SKM-1 (cell line): ENCODE results near the gene UBL3.

Experiments
- DNase-seq: peaks from one replicate; lab custom pipeline; 2025; ENCODE audit not compliant: unreplicated experiment; lab: John Stamatoyannopoulos, UW

Gene UBL3

DNA sequence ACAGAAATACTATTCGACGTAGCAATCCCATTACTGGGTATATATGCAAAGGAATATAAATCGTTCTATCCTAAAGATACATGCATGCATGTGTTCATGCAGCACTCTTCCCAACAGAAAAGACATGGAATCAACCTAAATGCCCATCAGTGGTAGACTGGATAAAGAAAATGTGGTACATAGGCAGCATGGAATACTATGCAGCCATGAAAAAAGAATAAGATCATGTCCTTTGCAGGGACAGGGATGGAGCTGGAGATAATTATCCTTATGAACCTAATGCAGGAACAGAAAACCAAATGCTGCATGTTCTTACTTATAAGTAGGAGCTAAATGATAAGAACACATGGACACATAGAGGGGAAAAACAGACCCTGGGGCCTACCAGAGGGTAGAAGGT is 89.3 kb downstream of the UBL3 start:
- DNase-seq: no peak

DNA sequence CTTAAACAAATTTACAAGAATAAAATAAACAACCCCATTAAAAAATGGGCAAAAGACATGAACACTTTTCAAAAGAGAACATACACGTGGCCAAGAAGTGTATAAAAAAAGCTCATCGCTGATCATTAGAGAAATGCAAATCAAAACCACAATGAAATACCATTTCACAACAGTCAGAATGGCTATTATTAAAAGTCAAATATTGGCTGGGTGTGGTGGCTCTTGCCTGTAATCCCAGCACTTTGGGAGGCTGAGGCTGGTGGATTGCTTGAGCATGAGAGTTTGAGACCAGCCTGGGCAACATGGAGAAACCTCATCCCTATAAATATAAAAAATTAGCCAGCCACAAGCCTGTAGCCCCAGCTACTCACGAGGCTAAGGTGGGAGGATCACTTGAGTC is 89.9 kb downstream of the UBL3 start:
- no peak for DNase-seq

DNA sequence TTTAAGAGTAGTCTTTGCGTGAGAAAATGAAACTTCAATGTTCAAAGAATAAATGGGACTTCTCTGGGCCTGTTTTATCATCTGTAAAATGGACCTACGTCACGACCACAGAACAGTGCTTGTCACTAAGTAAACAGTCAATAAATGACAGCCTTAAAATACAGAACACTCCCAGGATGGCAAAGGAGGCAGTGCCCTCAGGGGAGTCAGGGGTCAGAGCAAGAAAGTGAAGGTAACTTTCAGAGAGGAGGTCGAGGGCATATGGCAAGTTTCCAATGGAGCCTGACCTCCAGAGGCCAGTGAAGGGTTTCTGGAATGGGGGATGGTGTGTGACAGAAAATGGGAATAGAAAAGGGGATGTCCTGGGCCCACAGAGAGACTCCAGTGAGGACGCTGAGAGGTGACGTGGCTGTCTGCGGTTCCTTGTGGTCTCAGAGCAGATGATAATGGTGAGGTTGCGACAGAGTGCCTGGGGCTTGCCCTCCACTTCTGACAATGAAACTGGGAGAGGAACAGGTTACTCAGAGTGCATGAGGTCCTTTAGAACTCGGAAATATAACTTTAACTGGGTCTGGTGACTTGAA is 91.8 kb downstream of the UBL3 start:
- DNase-seq: peak; percentile 98

DNA sequence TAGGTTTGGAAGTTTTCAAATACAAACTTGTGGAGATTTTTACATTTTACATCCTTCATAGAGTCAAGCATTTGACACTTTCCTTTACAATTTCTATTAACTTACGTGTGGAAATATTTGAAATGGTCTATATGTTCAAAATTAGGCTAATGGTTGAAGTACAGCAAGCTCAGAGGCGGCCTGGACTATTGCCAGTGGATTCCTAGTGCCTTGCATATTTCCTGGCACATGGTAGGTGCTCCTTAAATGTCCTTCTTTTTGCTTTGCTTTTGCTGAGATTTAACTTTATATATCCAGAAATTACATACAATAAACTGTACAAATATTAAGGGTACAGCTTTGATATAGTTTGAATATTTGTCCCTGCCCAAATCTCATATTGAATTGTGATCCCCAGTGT is 93.9 kb downstream of the UBL3 start:
- no peak for DNase-seq

DNA sequence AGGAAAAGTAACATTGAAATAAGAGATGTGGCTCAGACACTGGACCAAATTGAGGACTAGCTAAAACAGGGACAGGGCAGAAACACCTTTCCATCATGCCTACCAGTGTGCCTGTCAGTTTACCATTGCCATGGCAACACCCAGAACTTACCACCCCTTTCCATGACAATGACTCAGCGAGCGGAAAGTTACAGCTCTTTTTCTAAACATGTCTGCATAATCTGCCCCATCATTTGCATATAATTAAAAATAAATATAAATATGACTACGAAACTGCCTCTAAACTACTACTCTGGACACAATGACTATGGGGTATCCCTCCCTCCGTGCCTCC is 96.0 kb downstream of the UBL3 start:
- DNase-seq: no peak

DNA sequence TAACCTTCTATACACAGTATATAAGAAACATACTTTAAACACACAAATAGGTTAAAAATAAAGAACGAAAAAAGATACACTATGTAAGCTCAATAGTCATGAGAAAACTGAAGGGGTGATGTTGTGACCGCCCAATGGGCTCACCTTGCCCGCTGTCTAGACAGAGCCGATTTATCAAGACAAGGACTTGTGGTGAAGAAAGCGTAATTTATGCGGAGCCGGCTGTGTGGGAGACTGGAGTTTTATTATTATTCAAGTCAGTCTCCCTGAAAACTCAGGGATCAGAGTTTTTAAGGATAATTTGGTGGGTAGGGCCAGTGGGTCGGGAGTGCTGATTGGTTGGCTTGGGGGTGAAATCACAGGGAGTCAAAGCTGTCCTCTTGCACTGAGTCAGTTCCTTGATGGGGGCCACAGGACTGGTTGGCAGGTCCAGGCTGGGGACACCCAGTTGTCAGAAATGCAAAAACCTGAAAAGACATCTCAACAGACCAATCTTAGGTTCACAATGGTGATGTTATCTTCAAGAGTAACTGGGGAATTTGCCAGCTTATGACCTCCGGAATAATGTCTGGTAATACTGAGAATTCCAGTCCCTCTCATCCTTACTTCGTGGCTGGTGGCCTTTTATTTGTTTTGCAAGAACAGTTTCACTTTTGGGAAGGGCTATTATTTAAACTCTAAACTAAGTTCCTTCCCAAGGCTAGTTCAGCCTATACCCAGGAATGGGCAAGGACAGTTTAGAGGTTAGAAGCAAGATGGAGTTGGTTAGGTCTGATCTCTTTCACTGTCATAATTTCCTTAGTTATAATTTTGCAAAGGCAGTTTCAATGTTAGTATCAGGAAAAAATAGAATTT is 96.6 kb downstream of the UBL3 start:
- DNase-seq: no peak

DNA sequence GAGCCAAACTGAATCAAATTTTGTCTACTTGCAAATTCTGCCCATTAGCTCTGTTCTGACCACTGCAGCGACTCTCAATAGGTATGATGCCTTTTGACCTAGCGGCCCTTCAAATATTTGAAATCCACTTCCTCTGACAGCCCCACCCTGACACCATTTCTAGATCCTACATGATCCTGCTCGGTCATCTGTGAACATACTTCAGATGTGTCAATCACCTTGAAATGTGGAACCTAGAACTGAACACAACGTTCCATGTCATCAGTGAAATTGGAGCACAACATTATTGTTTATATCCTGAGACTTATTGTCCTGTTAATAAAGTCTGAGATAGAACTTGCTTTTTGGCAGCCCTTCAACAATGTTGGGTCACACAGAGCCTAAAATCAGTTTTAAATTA is 98.2 kb downstream of the UBL3 start:
- no peak for DNase-seq

DNA sequence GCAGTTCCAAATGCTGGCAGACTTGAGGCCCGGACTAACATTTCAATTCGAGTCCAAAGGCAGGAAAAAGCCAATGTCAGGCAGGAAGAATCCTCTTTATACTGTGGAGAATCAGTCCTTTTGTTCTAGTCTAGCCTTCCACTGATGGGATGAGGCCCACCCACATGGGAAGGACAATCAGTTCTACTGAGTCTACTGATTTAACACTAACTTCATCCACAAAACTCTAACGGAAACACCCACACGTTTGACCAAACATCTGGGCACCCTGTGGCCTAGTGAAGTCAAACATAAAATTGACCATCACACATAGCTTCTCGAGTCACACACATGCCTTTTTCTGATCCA is 100.3 kb downstream of the UBL3 start:
- no peak for DNase-seq

DNA sequence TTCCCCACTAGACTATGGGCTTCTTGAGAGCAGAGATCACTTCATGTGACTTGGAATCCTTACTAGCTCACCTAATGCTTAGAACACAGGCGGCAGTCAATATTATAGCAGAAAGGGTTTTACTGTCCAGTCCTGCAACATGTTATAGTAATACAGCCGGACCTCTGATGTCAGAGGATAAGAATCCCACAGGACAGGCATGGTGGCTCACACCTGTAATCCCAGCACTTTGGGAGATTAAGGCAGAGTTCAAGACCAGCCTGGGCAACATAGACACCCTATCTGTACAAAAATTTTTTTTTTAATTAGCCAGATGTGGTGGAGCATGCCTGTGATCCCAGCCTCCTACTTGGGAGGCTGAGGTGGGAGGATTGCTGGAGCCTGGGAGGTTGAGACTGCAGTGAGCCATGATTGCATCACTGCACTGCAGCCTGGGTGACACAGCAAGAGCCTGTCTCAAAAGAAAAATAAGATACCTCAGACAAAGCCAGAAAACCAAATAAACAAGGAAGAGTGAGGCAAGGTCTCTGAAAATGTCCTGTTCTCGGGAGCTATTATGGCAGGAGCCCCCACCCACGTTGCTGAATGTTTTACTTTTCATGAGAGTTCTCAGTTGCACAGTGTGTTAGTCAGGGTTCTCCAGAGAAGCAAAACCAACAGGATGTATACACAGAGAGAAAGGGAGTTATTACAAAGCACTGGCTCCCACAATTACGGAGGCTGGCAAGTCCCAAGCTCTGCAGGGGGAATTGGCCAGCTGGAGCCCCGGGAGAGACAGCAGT is 100.8 kb downstream of the UBL3 start:
- no peak for DNase-seq

DNA sequence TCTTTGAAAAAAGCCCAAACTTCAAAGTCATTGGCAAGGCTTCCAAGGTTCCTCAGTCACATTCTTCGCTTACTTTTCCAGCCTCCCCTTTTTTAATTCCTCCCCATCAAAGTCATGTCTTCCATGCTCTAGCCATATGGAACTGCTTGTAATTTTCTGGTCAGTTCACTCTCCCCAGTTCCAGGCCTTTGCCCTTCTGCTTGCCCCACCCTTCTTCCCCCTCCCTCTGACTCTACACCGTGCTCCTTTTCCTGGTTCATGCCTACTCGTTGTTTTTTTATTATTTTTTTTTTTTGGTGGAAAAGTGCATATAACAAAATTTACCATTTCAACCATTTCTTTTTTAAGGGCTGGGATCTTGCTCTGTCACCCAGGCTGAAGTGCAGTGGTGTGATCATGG is 102.3 kb downstream of the UBL3 start:
- DNase-seq: no peak

DNA sequence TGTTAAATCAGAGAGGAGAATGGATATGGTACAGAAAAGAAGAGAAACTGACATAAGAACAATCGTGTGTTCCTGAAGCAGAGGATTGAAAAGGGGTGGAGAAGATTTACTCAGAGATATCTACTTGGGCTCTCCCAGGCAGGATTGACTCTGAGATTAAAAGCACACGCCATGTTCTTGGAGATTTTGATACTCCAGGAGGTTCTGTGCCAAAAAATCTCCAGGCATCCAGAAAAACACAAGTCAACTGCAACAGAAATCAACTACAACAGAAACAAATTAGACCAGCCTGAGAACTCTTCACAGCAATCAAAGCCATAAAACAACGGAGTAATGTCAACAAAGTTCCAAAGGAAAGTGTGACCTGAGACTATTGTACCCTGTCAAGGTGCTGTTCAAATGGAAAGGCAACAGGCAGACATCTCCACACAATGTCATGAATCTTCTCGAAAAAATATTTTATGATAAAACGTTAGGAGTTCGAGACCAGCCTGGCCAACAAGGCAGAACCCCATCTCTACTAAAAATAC is 104.2 kb downstream of the UBL3 start:
- DNase-seq: no peak

DNA sequence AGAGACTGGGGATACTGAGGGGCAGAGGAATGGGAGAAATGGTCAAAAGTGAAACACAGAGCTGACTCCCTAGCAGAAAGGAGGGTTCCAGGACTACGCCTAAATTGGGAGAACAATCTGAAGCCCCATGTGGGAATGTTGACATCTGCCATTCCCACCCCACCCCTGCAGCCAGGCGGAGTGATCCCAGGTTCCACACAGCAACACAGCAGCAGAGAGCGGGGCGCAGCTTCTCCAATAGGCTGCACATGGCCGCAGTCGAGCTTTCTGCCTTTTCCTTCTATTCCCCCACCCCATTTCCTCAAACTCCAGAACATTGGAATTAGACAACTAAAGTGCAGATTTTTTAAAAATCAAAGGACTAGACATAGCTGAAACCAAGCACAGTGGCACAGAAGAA is 104.7 kb downstream of the UBL3 start:
- no peak for DNase-seq

DNA sequence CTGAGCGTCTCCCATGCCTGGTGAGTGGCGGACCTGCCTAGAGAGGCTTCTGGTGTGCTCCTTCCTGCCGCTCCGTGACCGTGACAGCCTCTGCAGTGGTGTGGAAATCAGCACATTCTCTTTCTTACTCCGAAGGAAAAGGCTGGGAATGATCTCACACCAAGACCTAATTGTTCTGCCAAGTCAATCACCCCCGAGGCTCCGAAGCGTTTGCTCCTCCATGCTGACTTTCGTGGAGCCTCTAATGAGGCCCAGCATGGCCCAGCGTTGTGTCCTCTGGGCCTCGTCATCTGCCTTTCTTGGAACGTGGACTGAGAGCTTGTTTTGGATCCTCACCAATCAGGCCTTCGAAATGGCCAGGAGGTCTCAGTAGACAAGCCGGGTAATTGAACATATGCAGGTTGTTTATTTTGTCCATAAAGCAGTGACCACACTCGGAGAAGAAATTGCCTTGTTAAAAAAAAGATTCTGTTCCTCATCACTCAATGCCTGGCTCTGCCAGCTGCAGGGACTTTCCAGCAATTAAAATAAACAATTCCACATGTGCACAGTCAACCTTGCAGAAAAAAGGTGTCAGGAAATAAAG is 107.1 kb downstream of the UBL3 start:
- no peak for DNase-seq

DNA sequence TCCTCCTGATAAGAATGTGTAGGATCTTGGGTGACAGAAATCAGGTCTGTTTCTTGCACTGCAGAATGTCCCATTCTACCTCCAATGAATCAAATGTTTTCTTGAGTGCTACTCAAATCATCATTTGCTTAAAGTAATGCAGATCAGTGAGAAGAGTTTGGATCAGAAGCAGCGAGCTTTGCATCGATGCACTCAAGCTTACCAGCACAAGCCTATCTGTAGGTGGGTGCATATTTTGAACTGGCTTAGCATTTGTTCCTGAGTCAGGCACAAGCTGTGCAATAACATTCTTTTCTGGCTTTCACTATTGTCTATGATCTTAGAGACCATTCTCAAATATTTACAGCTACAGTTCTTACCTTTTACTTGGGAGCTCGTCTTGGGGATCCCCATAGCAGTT is 109.5 kb downstream of the UBL3 start:
- DNase-seq: no peak

DNA sequence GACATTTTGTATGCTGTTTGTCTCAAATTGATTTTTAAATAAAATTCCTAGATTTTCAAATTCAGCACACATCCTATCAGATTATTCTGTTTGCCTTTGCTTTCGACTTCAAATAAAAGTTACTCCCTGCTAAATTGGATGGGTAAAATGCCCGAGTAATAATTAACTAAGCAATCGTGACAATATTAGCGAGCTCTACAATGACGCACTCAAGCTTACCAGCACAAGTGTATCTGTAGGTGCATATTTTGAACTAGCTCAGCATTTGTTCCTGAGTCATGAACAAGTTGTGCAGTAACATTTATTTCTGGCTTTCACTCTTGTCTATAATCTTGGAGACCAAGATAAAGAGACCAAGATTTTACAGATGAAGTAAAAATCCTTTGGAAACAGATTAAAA is 113.4 kb downstream of the UBL3 start:
- DNase-seq: no peak

DNA sequence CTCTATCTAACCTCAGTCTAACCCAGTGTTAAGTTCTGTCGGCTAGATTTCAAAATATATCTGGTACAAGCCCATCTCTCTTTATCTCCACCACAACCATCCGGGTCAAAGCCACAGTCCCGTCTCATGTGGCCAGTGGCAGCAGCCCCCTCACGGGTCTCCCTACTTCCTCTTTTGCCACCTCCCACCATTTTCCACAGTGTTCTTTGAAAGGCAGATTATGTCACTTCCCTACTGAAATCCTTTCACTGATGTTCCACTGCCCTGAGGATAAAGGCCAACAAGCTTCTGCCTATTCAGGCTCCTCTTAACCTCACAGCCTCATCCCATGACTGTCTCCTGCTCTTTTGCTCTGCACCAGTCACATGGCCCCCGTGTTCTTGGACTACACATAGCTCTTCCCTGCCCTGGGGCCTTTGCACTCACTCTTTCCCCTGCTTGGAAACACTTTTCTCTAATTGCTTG is 117.2 kb downstream of the UBL3 start:
- DNase-seq: peak; percentile 14

DNA sequence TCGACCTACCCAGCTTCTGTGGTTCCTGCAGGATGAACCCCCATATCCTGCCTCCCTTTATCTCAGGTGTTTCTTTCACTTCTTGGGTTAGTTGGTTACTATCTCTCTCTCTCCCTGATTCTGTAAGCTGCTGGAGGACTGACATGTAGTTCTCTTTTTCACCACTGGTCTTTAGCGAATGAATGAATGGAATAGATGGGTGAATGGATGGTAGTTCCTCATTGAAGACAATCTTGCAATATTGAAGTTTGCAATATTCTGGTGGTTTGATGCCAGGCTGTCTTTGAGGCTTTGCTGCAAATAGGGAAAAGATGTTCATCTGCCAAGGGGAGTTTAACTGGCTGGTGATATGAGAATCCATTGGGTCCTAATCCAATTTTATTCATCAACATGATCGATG is 120.2 kb downstream of the UBL3 start:
- no peak for DNase-seq

DNA sequence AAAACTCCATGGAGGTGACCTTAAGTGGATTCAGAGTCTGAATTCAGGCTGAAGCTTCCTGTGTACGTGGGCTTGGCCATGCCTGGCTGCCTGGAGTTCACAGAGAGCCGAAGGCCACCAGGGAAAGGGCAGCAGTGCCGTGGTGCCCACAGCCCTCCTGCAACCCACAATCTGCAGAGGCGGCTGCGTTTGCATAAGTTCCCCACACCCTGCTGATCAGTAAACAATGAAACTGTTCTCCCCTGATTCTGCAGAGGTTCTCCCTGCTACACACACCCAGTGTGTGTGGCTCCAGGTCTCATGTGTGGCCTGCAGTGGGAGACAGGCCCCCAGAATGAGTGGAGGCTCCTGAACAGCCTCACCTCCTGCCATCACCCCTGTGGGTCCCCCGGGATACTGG is 128.0 kb downstream of the UBL3 start:
- no peak for DNase-seq

DNA sequence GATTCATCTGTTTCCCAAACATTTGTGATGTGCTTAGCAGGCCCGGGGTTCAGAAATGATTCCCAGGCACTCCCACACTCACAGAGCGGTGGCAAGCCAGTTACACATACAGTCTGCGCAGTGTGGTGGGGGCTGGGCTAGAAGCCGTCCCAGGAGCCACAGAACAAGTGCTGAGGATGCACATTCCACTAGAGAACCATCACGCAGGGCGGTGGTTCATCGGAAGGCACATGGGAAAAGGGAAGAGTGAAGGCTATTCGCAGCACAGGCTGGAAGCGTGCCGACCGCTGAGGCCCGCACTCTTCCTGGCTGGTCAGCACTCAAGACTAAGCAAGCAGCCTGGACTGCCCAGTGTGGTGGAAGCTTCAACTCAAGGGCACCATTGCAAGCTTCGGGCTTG is 128.7 kb downstream of the UBL3 start:
- DNase-seq: no peak

DNA sequence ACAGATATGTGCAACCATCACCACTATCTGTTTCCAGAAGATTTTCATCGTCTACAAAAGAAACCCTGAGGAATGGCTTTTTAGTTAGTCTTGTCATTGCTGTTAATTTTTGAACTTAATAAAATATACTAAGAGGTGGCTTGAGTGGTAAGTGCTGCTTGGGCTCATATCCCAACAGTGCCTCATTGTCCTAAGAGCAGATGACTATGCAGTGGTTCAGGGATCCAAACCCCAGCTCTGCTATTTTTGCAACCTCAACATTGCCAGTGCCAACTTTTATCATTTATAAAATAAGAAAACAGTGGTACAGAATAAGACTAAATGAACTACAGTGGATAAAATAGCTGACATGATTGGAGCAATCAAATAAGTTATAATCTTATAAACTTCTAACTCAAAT is 131.7 kb downstream of the UBL3 start:
- DNase-seq: no peak

DNA sequence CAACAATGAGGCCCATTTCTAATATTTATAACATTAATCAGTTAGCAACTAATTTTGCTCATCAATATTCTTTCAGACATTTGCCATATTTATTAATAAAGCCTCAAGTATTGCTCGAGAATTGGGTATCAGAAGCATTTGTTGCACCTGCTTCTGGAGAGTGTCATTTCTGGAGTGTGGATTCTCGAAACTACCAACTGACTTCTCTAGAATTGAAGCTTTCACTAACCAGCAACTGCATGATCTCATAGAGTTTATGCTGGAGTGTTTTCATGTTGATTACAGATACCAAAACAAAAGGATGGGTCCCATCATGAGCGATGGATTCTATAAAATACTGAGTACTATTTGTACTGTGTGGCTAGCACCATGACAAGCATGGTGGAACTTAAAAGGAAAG is 133.9 kb downstream of the UBL3 start:
- no peak for DNase-seq
